Measurements from ENCODE around the gene MISP.

The MISP gene

DNA sequence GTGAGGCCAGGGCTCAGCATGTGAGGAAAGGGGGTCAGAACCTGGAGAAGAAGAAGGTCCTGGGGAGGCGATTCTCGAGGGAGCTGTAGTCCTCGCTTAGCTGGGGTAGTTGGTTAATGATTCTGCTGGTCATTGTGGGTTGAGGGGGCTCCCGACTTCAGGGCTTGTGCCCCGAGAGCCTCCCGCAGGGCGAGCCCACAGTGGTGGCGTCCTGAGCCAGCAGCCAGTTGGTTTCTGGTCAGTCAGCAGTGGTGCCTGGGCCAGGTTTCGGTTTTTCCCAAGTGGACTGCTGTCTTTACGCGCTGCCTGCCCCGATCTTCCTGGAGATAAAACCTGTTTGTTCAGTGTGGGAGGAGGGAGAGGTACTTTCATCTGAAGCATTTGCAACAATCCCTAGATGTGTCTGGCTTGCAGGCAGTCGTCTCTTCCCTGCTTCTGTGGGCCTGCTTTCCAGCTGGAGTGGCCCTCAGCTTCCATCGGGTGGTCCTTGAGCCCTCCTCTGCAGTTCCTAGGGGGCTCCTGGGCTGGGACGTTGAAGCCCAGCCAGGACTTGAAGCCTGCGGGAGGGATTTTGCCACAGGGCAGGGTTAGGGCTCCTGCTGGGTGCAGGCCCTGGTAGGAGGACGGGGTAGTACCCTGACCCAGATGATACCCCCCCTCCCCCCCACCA is 49.6 kb downstream of the MISP start:
- DNase-seq = no peak

DNA sequence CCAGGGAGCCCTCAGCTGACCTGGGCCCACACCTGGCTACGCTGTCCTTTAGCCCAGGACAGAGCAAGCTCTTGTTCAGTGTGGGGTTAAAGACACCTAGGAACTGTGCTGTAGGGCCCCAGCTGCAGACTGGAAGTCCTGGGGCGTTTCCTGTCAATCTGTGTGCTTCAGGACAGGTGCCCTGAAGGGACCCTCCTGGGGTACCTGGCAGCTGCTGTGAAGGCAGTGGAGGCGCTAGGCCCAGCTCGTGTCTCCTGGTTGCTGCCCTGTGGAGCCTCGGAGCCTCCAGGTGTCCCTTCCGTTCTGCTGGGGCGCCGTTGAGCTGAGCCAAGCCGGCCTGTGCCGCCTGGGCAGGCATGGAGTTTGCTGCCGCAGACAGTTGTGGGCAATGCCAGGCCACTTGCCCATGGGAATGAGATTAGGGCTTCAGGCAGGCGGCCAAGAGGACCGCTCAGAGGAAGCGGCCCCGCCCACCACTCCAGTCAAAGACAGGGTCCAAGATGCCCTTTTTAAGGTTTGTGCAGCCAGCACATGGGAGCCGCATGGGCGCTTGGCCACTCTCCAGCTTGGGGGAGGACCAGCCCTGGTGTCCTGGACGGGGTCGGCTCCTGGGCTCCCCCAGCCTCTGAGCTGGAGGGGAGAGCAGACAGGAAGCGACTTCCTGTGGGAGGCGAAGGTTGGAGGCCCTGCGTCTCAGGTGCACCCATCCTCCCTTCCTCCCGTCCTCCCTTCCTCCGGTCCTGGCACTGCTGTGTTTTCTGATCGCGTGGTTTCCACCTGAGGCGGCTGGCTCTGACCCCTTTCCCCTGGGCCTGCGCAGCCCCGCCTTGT is 50.3 kb downstream of the MISP start:
- DNase-seq = no peak

DNA sequence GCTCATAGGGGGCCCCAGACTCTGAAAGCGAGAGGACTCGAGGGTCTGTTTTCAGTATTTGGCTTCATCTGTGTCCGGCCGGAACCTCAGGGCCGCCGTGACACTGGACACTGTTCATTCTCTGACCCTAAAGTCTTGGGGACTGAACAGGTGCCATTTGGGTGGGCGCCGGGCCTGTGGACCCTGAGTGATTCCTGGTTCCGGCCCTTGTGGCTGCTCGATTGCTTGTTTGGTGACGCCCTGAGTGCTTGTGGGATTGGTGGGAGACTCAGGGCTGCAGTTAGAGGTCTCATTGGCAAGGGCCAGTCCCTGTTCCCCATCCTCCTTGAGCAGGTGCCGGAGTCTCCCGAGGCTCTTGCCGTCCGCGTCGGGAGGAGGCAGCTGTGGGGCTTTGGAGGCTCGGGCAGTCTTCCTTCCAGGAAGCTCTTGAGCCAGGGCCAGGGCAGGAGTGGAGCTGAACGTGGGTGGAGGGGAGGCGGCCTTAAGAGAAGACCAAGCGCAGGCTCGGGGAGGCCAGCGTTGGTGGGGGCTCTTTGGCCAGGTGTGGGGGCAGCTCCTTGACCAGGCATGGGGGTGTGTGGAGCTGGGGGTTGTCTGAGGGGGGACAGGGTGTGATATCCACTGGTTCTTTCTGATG is 51.1 kb downstream of the MISP start:
- DNase-seq = no peak

DNA sequence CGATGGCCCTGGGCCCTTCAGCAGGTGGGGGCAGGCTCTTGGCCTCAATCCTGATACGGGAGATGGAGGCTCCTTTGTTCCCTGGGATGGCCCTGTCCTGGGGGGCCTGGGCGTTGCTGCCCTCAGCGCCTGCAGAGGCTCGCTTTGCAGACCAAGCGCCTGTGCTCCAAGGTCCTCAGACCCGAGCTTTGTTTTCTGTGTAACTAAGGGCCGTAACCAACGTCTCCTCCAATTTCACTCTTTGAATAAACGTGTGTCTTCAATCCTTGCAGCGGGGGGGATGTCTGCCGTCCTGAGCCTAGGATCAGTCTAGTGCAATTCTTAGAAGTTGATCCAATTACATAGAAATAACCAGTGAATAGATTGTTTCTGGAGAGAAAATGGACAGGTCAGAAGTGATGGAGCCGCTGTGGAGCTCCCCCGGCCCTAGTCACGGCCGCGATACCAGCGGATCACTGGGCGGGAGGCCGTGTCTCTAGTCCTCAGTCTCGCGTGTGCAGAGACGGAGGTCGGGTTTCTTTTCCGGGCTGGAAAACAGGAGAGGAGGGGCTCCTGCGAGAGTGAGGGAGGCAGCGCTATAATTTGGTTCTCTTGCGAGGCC is 51.7 kb downstream of the MISP start:
- no peak for DNase-seq

DNA sequence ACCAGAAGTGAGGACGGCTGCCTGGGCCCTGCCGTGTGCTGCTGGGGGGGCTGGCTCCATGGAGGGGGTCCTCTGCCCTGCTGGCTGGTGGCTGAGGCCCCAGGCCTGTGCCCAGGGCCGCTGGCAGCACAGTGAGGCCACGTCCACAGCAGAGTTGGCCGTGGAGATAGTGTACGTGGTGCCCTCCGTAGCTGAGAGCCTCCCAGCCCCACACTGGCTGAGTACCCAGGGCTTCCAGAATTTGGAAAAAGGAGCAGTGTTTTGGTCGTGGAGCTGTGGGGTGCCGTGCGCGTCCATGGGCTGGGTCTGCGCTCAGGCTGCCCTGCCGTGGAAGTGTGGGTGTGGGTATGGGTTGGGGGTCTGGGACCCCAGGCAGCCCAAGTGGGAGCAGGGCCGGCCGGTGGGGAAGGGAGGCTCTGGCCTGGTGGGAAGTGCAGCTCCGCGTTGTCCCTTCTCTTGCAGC is 52.2 kb downstream of the MISP start:
- DNase-seq = no peak

DNA sequence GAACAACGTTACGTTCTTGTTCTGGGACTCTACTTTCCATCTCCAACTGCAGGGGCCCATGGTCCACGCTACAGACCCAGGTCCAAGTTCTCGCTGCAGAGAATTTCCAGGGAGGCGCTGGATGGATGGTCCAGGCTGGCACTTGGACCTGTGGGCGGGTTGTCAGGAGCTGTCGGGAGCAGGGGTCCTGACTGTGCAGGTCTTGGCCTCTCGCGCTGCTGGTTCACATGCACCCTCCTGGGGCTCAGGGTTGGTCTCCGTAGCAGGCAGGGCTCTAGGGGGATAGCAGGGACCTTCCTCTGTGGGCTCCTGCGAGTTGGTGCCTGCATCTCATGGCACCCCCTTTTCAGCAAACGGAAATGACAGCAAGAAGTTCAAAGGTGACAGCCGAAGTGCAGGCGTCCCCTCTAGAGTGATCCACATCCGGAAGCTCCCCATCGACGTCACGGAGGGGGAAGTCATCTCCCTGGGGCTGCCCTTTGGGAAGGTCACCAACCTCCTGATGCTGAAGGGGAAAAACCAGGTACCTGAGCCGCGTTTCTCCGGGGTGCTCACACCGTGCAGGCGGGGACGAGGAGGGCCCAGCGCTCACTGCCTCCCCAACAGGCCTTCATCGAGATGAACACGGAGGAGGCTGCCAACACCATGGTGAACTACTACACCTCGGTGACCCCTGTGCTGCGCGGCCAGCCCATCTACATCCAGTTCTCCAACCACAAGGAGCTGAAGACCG is 52.9 kb downstream of the MISP start:
- DNase-seq = no peak

DNA sequence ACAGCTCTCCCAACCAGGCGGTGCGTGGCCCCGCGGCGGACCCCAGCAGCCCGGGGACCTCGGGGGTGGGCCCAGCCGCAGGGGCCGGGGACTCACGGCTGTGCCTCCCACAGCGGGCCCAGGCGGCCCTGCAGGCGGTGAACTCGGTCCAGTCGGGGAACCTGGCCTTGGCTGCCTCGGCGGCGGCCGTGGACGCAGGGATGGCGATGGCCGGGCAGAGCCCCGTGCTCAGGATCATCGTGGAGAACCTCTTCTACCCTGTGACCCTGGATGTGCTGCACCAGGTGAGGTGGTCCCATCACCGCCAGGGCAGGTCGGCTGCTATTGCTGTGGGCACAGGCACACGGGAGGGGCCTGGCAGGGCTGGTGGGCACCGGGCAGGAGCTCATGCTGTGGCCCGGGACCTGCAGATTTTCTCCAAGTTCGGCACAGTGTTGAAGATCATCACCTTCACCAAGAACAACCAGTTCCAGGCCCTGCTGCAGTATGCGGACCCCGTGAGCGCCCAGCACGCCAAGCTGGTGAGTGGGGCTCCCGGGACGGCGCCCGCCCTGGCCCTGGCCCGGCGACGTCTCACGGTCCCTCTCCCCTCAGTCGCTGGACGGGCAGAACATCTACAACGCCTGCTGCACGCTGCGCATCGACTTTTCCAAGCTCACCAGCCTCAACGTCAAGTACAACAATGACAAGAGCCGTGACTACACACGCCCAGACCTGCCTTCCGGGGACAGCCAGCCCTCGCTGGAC is 53.7 kb downstream of the MISP start:
- DNase-seq = no peak

DNA sequence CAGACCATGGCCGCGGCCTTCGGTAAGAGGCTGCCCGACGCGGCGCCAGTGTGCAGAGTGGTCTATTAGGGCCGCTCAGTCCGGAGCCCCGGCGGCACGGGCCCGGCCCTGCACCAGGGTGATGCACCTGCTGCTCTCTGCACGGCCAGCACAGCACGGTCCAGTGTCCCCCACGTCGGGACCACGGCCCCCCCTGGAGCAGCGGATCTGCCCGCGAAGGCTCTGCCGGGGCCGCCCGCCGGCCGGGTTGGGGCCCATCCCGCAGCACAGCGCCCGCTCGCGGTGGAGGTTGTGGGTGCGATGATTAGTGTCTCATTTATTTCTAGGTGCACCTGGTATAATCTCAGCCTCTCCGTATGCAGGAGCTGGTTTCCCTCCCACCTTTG is 54.2 kb downstream of the MISP start:
- no peak for DNase-seq

DNA sequence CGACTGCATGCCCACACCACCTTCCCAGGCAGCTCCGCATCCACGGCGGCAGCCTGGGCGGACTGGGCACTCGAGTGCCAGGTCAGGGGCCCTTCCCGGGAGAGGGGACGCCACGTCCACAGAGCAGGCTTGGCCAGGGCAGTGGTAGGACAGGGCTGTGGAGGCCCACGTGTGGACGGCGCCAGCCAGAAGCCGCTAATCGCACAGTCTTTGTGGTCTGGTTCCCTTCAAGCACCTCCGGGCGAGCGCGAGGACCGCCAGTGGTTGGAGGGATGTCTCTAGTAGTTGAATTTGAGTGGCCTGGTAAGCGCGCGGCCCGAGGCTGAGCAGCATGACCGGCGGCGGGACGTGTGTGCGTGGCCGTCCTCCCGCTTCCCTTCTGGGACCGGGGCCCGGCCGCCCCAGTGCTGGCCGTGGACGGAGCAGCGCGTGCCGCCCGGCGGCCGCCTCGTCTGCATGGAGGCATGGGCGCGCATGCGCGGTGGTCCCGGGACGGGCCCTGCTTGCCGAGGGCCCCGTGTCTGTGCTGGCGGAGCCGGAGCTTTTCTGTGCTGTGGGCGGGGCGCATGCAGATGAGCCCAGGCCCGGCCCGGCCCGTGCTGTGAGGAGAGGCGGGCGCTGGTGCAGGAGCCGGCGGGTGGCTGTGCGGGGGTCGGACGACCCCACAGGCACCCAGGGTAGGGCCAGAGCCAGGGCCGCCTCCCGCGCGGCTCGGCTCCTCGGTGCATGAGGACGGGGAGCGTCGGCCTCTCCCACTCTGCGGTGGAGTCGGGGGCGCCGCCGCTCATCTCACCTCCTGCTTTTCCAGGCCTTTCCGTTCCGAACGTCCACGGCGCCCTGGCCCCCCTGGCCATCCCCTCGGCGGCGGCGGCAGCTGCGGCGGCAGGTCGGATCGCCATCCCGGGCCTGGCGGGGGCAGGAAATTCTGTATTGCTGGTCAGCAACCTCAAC is 55.0 kb downstream of the MISP start:
- DNase-seq = no peak

DNA sequence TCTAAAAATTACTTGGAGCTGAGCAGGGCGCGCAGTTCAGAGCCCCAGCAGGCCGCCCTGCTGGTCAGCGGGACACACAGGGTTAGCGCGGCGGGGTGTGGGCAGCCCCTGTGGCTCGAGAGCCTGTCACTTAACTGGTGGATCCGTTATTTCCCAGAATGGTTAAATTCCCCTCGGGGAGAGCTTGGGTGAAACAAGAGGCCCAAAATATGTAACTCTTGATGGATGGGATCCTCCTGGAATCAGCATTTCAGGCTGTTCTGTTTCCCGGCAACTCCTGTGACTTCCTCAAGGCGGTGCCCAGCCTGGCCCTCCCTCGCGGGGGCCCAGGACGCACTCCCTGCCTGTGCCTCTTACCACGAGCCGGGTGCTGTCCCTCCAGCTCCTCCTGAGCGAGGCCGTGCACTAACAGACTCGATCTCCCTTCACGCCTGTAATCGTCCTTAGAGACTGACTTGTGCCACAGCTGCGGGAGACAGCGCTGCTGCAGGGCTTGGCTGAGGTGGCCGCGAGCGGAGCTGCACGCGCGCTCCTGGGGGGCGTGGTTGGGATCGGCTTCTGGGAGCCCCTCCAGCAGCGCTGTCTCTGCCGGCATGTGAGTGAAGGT is 56.0 kb downstream of the MISP start:
- no peak for DNase-seq

DNA sequence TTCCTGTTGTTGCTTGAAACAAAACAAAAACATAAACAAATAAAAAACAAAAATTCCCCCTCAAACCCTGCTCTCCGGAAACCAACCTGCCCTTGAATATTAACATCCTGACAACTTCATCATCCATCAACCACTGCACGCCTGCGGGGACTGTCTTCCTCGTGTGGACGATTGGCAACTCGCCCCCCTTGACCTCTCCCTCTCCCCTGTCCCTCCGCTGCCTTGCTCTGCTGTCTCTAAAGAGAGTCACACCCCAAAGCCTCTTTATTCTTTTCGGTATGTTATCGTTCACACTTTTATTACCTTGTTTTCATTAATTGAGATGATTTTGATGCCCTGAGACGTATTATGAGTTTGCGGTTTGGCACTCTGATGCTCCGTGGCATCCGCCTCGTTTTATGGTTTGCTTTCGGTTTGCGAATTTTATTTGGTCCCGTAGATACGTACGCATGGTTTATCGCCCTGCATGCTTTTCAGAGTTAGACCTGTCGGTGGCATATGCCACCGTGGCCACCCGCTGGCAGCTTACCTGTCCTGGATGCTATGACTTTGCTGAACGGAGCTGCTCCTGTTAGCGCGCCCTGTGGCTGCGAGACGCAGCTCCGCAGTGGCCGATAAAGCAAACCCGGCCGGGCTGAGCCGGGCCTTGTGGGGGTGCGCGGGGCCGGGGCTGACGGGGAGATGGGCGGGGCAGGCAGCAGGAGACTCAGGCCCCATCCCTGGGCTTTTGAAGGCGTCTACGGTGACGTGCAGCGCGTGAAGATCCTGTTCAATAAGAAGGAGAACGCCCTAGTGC is 56.9 kb downstream of the MISP start:
- DNase-seq = no peak

DNA sequence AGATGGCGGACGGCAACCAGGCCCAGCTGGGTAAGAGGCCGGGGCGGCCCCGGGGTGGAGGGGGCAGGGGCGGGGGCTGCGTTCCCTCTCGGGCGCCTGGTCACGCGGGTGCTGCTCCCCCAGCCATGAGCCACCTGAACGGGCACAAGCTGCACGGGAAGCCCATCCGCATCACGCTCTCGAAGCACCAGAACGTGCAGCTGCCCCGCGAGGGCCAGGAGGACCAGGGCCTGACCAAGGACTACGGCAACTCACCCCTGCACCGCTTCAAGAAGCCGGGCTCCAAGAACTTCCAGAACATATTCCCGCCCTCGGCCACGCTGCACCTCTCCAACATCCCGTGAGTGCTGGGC is 57.5 kb downstream of the MISP start:
- DNase-seq = no peak

DNA sequence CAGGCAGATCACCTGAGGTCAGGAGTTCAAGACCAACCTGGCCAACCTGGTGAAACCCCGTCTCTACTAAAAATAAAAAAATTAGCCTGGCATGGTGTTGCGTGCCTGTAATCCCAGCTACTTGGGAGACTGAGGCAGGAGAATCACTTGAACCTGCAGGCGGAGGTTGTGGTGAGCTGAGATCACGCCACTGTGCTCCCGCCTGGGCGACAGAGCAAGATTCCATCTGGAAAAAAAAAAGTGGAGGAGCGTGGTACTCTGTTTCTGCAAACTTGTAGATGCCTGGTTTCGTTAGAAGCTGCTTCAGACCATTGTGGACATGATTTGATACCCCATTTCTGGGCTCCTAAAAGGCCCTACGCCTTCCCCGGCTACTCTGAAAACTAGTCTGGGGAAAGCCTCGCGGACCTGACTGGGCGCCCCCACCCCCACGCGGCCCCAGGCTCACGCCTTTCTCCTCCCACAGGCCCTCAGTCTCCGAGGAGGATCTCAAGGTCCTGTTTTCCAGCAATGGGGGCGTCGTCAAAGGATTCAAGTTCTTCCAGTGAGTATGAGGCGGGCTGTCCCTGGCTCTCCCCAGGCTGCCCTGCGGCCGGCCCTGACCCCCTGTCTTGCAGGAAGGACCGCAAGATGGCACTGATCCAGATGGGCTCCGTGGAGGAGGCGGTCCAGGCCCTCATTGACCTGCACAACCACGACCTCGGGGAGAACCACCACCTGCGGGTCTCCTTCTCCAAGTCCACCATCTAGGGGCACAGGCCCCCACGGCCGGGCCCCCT is 59.4 kb downstream of the MISP start:
- DNase-seq = no peak

DNA sequence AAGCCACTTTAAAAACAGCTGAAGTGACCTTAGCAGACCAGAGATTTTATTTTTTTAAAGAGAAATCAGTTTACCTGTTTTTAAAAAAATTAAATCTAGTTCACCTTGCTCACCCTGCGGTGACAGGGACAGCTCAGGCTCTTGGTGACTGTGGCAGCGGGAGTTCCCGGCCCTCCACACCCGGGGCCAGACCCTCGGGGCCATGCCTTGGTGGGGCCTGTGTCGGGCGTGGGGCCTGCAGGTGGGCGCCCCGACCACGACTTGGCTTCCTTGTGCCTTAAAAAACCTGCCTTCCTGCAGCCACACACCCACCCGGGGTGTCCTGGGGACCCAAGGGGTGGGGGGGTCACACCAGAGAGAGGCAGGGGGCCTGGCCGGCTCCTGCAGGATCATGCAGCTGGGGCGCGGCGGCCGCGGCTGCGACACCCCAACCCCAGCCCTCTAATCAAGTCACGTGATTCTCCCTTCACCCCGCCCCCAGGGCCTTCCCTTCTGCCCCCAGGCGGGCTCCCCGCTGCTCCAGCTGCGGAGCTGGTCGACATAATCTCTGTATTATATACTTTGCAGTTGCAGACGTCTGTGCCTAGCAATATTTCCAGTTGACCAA is 60.1 kb downstream of the MISP start:
- no peak for DNase-seq

DNA sequence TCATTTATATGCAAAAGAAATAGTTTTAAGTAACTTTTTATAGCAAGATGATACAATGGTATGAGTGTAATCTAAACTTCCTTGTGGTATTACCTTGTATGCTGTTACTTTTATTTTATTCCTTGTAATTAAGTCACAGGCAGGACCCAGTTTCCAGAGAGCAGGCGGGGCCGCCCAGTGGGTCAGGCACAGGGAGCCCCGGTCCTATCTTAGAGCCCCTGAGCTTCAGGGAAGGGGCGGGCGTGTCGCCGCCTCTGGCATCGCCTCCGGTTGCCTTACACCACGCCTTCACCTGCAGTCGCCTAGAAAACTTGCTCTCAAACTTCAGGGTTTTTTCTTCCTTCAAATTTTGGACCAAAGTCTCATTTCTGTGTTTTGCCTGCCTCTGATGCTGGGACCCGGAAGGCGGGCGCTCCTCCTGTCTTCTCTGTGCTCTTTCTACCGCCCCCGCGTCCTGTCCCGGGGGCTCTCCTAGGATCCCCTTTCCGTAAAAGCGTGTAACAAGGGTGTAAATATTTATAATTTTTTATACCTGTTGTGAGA is 60.7 kb downstream of the MISP start:
- DNase-seq = no peak

DNA sequence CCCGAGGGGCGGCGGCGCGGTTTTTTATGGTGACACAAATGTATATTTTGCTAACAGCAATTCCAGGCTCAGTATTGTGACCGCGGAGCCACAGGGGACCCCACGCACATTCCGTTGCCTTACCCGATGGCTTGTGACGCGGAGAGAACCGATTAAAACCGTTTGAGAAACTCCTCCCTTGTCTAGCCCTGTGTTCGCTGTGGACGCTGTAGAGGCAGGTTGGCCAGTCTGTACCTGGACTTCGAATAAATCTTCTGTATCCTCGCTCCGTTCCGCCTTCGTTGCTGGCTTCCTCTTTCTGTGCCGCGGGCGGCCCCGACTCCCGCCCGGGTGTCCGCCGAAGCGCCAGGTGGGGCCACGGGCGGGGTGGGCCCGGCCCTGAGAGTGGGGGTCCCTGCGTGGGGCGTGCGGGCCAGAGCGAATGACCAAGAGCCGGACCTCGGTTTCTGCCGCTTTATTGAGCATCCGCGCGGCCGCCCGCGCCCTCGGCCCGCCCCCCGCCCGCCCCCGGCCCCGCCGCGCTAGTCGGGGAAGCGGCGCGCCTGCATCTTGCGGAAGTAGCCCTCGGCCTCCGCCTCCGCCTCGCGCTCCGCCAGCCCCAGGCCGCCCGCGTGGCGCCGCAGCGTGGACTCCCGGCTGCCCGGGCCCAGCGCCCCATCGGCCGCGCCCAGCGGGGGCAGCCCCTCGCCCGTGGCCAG is 61.3 kb downstream of the MISP start:
- no peak for DNase-seq

DNA sequence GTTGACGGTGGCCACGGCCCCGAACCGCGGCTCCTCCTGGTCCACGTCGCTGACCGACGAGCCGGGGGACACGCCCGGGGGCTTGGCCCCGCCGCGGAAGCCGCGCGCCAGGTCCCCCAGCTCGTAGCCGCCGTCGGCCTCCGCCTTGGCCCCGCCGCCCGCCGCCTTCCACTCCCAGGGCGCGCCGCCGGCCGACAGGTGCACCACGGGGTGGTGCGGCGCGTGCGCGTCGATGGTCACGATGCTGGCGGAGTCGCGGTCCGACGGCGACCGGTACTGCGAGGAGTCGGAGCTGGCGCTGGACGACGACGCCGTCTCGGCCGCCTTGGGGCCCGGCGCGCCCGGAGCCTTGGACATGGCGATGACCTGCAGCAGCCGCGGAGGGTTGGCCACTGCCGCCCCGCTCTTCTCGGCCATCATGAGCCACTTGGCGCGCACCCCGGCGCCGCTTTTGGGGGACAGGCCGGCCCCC is 61.9 kb downstream of the MISP start:
- no peak for DNase-seq

Data from activated T-cell treated with anti-CD3 and anti-CD28 coated beads, Interleukin-2, amount 50 U/mL, for 1 hour (primary cell).